GM12864 (cell line): Measurements from ENCODE around the gene TRNP1.
"Not testable (repeated sequence)": the region's sequence is repeated elsewhere in the genome, so short reads cannot be mapped to it uniquely, and the experiment has no call there.

ENCODE experiments used
- DNase-seq: peaks from one replicate; pipeline ENCODE4 v3.0.0-alpha.2; 2011; ENCODE audit warnings: low read depth
- H3K4me3 ChIP-seq: 2 replicates; pipeline ENCODE4 v1.5.1; 2011; ENCODE audit warnings: mild to moderate bottlenecking, low read depth, low read length, control low read depth
- TF ChIP-seq, protein P1 (sequence below): IDR thresholded peaks from 2 replicates; pipeline ENCODE4 v1.5.1; 2011; ENCODE audit warnings: low read depth, mild to moderate bottlenecking, moderate library complexity, low read length, control low read depth, inconsistent platforms; ENCODE audit errors: missing control alignments

TRNP1 gene

DNA sequence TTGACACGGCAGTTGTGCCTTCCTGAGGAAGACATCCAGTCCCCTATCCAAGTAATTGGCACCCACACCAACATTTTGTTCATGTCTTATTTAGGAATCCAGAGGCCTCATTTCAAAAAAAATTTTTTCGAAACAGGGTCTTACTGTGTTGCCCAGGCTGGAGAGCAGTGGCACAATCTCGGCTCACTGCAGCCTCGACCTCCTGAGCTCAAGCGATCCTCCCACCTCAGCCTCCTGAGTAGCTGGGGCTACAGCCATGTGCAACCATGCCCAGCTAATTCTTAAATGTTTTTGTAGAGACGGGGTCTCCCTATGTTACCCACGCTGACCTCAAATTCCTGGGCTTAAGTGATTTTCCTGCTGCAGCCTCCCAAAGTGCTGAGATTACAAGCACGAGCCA, 9.2 kb upstream of the TRNP1 start:
- no peak overlapping the region for H3K4me3 ChIP-seq
- TF ChIP-seq, protein P1, sequence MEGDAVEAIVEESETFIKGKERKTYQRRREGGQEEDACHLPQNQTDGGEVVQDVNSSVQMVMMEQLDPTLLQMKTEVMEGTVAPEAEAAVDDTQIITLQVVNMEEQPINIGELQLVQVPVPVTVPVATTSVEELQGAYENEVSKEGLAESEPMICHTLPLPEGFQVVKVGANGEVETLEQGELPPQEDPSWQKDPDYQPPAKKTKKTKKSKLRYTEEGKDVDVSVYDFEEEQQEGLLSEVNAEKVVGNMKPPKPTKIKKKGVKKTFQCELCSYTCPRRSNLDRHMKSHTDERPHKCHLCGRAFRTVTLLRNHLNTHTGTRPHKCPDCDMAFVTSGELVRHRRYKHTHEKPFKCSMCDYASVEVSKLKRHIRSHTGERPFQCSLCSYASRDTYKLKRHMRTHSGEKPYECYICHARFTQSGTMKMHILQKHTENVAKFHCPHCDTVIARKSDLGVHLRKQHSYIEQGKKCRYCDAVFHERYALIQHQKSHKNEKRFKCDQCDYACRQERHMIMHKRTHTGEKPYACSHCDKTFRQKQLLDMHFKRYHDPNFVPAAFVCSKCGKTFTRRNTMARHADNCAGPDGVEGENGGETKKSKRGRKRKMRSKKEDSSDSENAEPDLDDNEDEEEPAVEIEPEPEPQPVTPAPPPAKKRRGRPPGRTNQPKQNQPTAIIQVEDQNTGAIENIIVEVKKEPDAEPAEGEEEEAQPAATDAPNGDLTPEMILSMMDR: no peak
- DNase-seq: no peak

DNA sequence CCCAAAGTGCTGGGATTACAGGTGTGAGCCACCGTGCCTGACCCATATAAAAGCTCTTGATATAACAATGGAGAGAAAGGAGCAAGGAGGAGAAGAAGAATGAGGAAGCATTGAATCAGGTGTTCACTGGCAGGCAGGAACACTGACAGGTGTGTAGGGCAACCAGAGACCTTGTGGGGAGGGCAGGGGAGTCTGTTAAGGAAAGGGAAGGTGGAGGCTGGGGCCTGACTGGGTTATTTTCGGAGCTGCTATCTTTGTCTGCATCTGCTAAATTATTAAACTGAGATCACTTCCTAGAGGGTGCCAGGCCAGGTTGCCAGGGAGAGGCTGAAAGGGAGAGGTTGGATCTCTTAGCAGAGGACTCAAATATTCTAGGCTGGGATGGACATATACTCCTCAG, 6.8 kb upstream of the TRNP1 start:
- TF ChIP-seq, protein P1: no peak
- no peak for DNase-seq

DNA sequence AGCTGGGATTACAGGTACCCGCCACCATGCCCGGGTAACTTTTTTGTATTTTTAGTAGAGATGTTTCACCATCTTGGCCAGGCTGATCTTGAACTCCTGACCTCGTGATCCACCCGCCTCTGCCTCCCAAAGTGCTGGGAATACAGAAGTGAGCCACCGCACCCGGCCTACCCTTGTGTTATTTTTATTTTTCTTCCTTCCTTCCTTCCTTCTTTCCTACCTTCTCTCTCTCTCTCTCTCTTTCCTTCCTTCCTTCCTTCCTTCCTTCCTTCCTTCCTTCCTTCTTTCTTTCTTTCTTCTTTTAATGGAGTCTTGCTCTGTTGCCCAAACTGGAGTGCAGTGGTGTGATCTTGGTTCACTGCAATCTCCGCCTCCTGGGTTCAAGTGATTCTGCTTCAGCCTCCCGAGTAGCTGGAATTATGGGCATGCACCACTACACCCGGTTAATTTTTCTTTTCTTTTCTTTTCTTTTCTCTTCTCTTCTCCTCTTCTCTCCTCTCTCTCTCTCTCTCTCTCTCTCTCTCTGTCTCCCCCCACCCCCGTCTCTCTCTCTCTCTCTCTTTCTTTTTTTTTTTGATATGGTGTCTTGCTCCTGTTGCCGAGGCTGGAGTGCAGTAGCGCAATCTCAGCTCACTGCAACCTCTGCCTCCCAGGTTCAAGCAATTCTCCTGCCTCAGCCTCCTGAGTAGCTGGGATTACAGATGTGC, 3.9 kb upstream of the TRNP1 start:
- DNase-seq, H3K4me3 ChIP-seq: not testable (repeated sequence)

More for the DNA sequence above, 6.8 kb upstream of the TRNP1 start:
- no peak overlapping the region for H3K4me3 ChIP-seq

DNA sequence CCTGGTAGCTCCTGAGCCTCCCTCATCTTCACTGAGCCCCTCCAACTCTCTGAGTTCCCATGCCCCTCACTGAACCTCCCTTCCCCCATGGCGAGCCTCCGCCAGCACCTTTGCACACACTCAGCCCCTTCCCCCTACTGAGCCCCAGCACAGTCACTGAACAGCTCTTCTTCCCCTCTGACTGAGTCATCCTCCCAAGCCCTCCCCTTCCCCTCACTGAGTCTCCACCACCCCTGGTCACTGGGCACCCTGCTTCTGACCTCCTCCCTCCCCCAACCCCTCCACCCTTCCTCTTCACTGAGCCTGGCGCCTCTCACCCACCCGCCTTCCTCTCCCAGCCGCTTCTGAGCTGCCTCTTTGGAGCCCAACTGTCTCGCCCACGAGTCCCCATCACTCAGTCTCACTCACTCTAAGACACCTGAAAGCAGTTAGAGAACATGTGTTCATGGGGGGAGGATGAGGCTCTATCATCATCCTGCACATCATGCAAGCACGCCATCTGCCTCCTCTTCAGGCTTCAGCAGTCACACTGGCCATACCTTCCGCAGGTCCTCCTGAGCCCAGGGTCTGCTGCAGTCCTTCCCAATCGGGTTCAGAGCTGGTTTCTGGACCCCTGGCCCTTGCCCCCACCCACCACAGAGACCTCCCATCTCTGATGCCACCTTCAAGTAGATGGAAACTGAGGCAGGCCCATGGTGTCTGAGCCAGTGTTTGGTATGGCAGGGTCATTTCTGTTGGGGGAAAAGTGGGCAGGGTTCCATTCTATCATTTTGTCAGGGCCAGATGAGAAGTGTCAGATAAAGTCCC, 2.0 kb upstream of the TRNP1 start:
- DNase-seq: no peak

DNA sequence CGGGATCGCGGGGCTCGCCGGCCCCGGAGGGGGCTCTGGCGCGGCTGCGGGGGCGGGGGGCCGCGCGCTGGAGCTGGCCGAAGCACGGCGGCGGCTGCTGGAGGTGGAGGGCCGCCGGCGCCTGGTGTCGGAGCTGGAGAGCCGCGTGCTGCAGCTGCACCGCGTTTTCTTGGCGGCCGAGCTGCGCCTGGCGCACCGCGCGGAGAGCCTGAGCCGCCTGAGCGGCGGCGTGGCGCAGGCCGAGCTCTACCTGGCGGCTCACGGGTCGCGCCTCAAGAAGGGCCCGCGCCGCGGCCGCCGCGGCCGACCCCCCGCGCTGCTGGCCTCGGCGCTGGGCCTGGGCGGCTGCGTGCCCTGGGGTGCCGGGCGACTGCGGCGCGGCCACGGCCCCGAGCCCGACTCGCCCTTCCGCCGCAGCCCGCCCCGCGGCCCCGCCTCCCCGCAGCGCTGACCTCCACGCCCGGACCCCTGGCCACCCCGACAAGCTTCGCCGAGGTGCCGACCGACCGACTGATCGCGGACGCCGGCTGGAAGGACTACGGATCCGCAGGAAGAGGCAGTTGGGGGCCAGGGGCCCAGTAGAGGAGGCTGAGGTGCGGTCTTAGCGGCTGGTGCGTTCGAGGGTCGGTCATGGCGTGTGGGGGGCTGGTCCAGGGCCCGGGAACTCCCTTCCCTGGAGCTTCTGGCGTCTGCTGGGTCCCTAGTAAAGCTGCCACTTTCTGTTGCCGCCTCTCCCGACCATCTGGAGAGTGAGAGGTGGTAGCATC, 711 bp downstream of the TRNP1 start:
- H3K4me3 ChIP-seq: peak overlapping the region; percentile 49
- TF ChIP-seq, protein P1: no peak
- DNase-seq: no peak

More for the DNA sequence above, 2.0 kb upstream of the TRNP1 start:
- TF ChIP-seq, protein P1: no peak
- H3K4me3 ChIP-seq: no peak overlapping the region

DNA sequence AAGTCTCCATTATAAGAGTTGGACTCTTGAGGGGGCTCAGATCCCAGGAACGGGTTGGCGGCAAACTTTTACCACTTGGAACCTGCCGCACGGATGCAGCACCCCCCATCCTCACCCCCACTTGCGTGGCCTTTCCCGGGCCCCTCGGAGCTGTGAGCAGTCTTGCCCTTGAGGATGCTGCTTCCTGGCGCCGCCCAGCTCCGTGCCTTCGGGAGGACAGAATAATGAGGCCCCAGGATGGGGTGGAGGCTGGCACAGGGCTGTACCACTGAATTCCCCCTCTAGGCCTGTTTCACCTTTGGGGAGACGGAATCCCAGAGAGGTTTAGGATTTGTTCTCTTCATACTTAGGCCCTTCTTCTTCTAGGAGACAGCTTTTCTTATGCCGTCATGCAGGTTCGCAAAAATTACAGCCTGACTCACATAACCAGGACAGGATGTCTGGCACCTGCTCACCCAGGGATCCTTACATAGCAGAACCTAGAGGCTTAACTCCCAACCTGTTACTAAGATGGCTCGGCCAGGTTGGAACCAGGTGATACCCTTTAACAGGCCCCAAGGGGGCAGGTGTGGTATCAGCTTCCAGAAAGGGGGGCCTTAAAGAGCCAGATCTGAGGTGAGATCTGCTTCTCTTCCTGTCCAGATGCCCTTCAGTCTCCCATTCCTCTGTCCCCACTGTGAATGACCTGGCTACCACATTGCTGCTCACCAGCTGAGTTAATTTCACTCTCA, 1.5 kb downstream of the TRNP1 start:
- no peak overlapping the region for H3K4me3 ChIP-seq
- TF ChIP-seq, protein P1: no peak
- no peak for DNase-seq
